Mesothelial cell of epicardium (in vitro differentiated cells): Measurements from ENCODE around the gene ABR. TPM values are rescaled to one million over a fixed set of nuclear protein-coding genes. Genes with fewer than 3 reads are reported as not detected.

Experiments used
- DNase-seq, 2 experiments: peaks; one replicate each; pipeline ENCODE4 v3.0.0; 2021; ENCODE audit warnings: low spot score in 2 of 2; ENCODE audit not compliant: unreplicated experiment in 2 of 2
- H3K27ac Mint-ChIP-seq: 2 replicates; pipeline ENCODE4 v1.8.0; 2021; ENCODE audit warnings: mixed read lengths
- H3K27me3 Mint-ChIP-seq: 2 replicates; pipeline ENCODE4 v1.8.0; 2021; ENCODE audit warnings: low read depth, mixed read lengths
- H3K36me3 Mint-ChIP-seq: 2 replicates; pipeline ENCODE4 v1.8.0; 2021; ENCODE audit warnings: mixed read lengths
- H3K4me1 Mint-ChIP-seq: 2 replicates; pipeline ENCODE4 v1.8.0; 2021; ENCODE audit warnings: mixed read lengths
- H3K4me3 Mint-ChIP-seq: 2 replicates; pipeline ENCODE4 v1.8.0; 2021; ENCODE audit warnings: mild to moderate bottlenecking, moderate library complexity, mixed read lengths
- H3K9me3 Mint-ChIP-seq: 2 replicates; pipeline ENCODE4 v1.8.0; 2021; ENCODE audit warnings: mixed read lengths
- CTCF ChIP-seq: fragments of 200-600 bp; sonication (generic); IDR thresholded peaks from one replicate; pipeline ENCODE4 v1.5.0; 2021; ENCODE audit warnings: antibody characterized with exemption; ENCODE audit not compliant: unreplicated experiment
- total RNA-seq: library from RNA; stranded (reverse); gene quantifications from 3 replicates; pipeline ENCODE4 v1.2.1, GENCODE V29; 2021

Gene ABR
- total RNA-seq, 1 donor from 2014 or later, result 70.1 TPM

- H3K4me1 Mint-ChIP-seq, result peaks cover 6% of the 10 kb centered on the region
- H3K4me3 Mint-ChIP-seq, result no peak overlapping the region
- H3K27me3 Mint-ChIP-seq, result peaks cover 7% of the 10 kb centered on the region
- no peaks in the 10 kb centered on the region for H3K9me3 Mint-ChIP-seq
- H3K27ac Mint-ChIP-seq, result no peak overlapping the region
- no peak for TF ChIP-seq CTCF
- DNase-seq, result no peak
- H3K36me3 Mint-ChIP-seq, result peaks cover 2% of the 10 kb centered on the region
Observed at GRCh38 chr17:1036845-1037237, 142.9 kb downstream of the ABR start.

GRCh38 chr17:1036171-1036844 lies 143.5 kb downstream of the ABR start:
- Mint-ChIP-seq H3K36me3 (no peaks in the 10 kb centered on the region), H3K4me1 (peaks cover 6% of the 10 kb centered on the region), H3K4me3 (no peak overlapping the region), H3K27ac (peak overlapping the region; percentile 43), H3K9me3 (no peaks in the 10 kb centered on the region), H3K27me3 (peaks cover 7% of the 10 kb centered on the region)
- no peak for TF ChIP-seq CTCF
- no peak for DNase-seq

GRCh38 chr17:1035546-1036170 lies 144.1 kb downstream of the ABR start:
- peaks cover 6% of the 10 kb centered on the region for H3K4me1 Mint-ChIP-seq
- peaks cover 8% of the 10 kb centered on the region for H3K27me3 Mint-ChIP-seq
- H3K27ac Mint-ChIP-seq, result peak overlapping the region; percentile 43
- no peak for TF ChIP-seq CTCF
- H3K4me3 Mint-ChIP-seq, result no peak overlapping the region
- no peaks in the 10 kb centered on the region for H3K9me3 Mint-ChIP-seq
- no peaks in the 10 kb centered on the region for H3K36me3 Mint-ChIP-seq
- no peak for DNase-seq

- peaks cover 10% of the 10 kb centered on the region for H3K27me3 Mint-ChIP-seq
- H3K36me3 Mint-ChIP-seq, result no peaks in the 10 kb centered on the region
- no peak overlapping the region for H3K27ac Mint-ChIP-seq
- no peaks in the 10 kb centered on the region for H3K9me3 Mint-ChIP-seq
- no peak for DNase-seq
- H3K4me1 Mint-ChIP-seq, result peaks cover 6% of the 10 kb centered on the region
- no peak for TF ChIP-seq CTCF
- no peak overlapping the region for H3K4me3 Mint-ChIP-seq
Observed at GRCh38 chr17:1034652-1035210, 145.1 kb downstream of the ABR start.

- Mint-ChIP-seq H3K27ac (no peak overlapping the region), H3K27me3 (peaks cover 10% of the 10 kb centered on the region), H3K36me3 (no peaks in the 10 kb centered on the region), H3K9me3 (no peaks in the 10 kb centered on the region), H3K4me1 (peaks cover 6% of the 10 kb centered on the region), H3K4me3 (no peak overlapping the region)
- no peak for TF ChIP-seq CTCF
- DNase-seq, result no peak
Observed at GRCh38 chr17:1033503-1033902, 146.3 kb downstream of the ABR start.
